ENCODE data around the gene ICA1. TPM values are rescaled to one million over a fixed set of nuclear protein-coding genes. Genes with fewer than 3 reads are reported as not detected.

Gene ICA1
- total RNA-seq, 4 donors from 2014 or later: 4.1 to 7.4 (median 5.8) TPM

- Histone ChIP-seq H3K36me3 (peaks cover 0 to 45% (median 0%) of the 10 kb centered on the region in 4 donors), H3K27me3 (no peaks in the 10 kb centered on the region), H3K4me1 (peaks cover 13 to 25% (median 20%) of the 10 kb centered on the region in 4 donors), H3K27ac (replicated peaks in 1 of 4) (no peak overlapping the region), H3K9me3 (no peaks in the 10 kb centered on the region), H3K4me3 (no peak overlapping the region)
- no peak for DNase-seq (ENCODE audit: extremely low spot score)
- WGBS: 86% methylated on average over 6 of the region's 6 CpGs
- no peak for TF ChIP-seq POLR2A (IDR thresholded peaks at IDR 0.05; ENCODE audit: low read depth)
- no peak for TF ChIP-seq EP300 (IDR thresholded peaks at IDR 0.05)
- no peak for TF ChIP-seq CTCF (IDR thresholded peaks at IDR 0.05)
- TF ChIP-seq POLR2AphosphoS5 (IDR thresholded peaks at IDR 0.05): no peak
- intact Hi-C loops (cut with DNase I): loop anchor here (5.0 to 10.0 kb wide), 3 partner anchors 533 to 1111 kb away; no protein-coding TSS in a partner anchor
These were observed 46.2 kb downstream of the ICA1 start for GRCh38 chr7:8215648-8216333.

GRCh38 chr7:8214244-8214824 is 47.6 kb downstream of the ICA1 start:
- DNase-seq (ENCODE audit: extremely low spot score): no peak
- WGBS: 35% methylated on average over 8 of the region's 8 CpGs
- H3K9me3 ChIP-seq: no peaks in the 10 kb centered on the region
- no peak overlapping the region for H3K4me3 ChIP-seq
- intact Hi-C loops (cut with DNase I): loop anchor here (10.0 kb wide), 1 partner anchor 1110 kb away; no protein-coding TSS in a partner anchor
- peaks cover 0 to 32% (median 0%) of the 10 kb centered on the region in 4 donors for H3K36me3 ChIP-seq
- no peaks in the 10 kb centered on the region for H3K27me3 ChIP-seq
- H3K4me1 ChIP-seq: peaks cover 13 to 25% (median 20%) of the 10 kb centered on the region in 4 donors
- H3K27ac ChIP-seq (replicated peaks in 1 of 4): peak overlapping the region in 3 of 4 donors; percentile 26 to 45 (median 36)
- no peak for TF ChIP-seq POLR2A (IDR thresholded peaks at IDR 0.05; ENCODE audit: low read depth)
- TF ChIP-seq POLR2AphosphoS5 (IDR thresholded peaks at IDR 0.05): peak in 1 of 2 donors; percentile 34

GRCh38 chr7:8213381-8213780 is 48.6 kb downstream of the ICA1 start:
- H3K4me3 ChIP-seq: no peak overlapping the region
- no peak overlapping the region for H3K27ac ChIP-seq (replicated peaks in 1 of 4)
- peaks cover 13 to 25% (median 20%) of the 10 kb centered on the region in 4 donors for H3K4me1 ChIP-seq
- H3K9me3 ChIP-seq: no peaks in the 10 kb centered on the region
- H3K27me3 ChIP-seq: no peaks in the 10 kb centered on the region
- 97% methylated on average over 2 of the region's 2 CpGs for WGBS
- TF ChIP-seq POLR2AphosphoS5 (IDR thresholded peaks at IDR 0.05) (no peak), EP300 (IDR thresholded peaks at IDR 0.05) (no peak), POLR2A (IDR thresholded peaks at IDR 0.05; ENCODE audit: low read depth) (no peak), CTCF (IDR thresholded peaks at IDR 0.05) (no peak)
- intact Hi-C loops (cut with DNase I): loop anchor here (10.0 kb wide), 1 partner anchor 1109 kb away; no protein-coding TSS in a partner anchor
- no peak for DNase-seq (ENCODE audit: extremely low spot score)
- peaks cover 0 to 22% (median 0%) of the 10 kb centered on the region in 4 donors for H3K36me3 ChIP-seq

- Histone ChIP-seq H3K36me3 (peaks cover 0 to 17% (median 0%) of the 10 kb centered on the region in 4 donors), H3K27me3 (no peaks in the 10 kb centered on the region), H3K4me1 (peaks cover 13 to 25% (median 20%) of the 10 kb centered on the region in 4 donors), H3K27ac (replicated peaks in 1 of 4) (peak overlapping the region in 1 of 4 donors; percentile 6), H3K4me3 (no peak overlapping the region), H3K9me3 (no peaks in the 10 kb centered on the region)
- 93% methylated on average over 5 of the region's 5 CpGs for WGBS
- TF ChIP-seq CTCF (IDR thresholded peaks at IDR 0.05) (no peak), EP300 (IDR thresholded peaks at IDR 0.05) (no peak), POLR2A (IDR thresholded peaks at IDR 0.05; ENCODE audit: low read depth) (no peak), POLR2AphosphoS5 (IDR thresholded peaks at IDR 0.05) (no peak)
- intact Hi-C loops (cut with DNase I): loop anchor here (10.0 kb wide), 1 partner anchor 1108 kb away; no protein-coding TSS in a partner anchor
- DNase-seq (ENCODE audit: extremely low spot score): no peak
These were observed 49.3 kb downstream of the ICA1 start for GRCh38 chr7:8212638-8213037.

GRCh38 chr7:8211725-8212096 is 50.3 kb downstream of the ICA1 start:
- TF ChIP-seq CTCF (IDR thresholded peaks at IDR 0.05) (no peak), POLR2AphosphoS5 (IDR thresholded peaks at IDR 0.05) (no peak), EP300 (IDR thresholded peaks at IDR 0.05) (no peak), POLR2A (IDR thresholded peaks at IDR 0.05; ENCODE audit: low read depth) (no peak)
- H3K27ac ChIP-seq (replicated peaks in 1 of 4): no peak overlapping the region
- intact Hi-C loops (cut with DNase I): loop anchor here (10.0 kb wide), 1 partner anchor 1107 kb away; no protein-coding TSS in a partner anchor

More at GRCh38 chr7:8211725-8212096, 50.3 kb downstream of the ICA1 start:
- 100% methylated on average over 1 of the region's 1 CpG for WGBS
- no peak for DNase-seq (ENCODE audit: extremely low spot score)
- H3K4me1 ChIP-seq: peaks cover 13 to 20% (median 18%) of the 10 kb centered on the region in 4 donors
- H3K36me3 ChIP-seq: peaks cover 0 to 15% (median 0%) of the 10 kb centered on the region in 4 donors
- H3K27me3 ChIP-seq: no peaks in the 10 kb centered on the region
- no peak overlapping the region for H3K4me3 ChIP-seq
- H3K9me3 ChIP-seq: no peaks in the 10 kb centered on the region

Measured in esophagus muscularis mucosa (tissue), 4 donors.